B cell (primary cell): Measurements from ENCODE around the gene NSUN7. TPM values are rescaled to one million over a fixed set of nuclear protein-coding genes. Genes with fewer than 3 reads are reported as not detected.

ENCODE experiments used
- ATAC-seq: fragments of 200-7000 bp; cut with Tn5 transposase; one replicate; pipeline ENCODE4 v1.10.0; 2021; ENCODE audit warnings: low read depth, mild to moderate bottlenecking, moderate number of reproducible peaks, moderate library complexity
- CTCF ChIA-PET: fragments of 350-600 bp; sonication (Branson Sonifier 250); formaldehyde crosslinking; loops from one replicate; lab custom pipeline; 2021; ENCODE audit warnings: antibody characterized with exemption, inconsistent platforms; lab: Charles Lee
- POLR2A ChIA-PET: fragments of 350-600 bp; sonication (Branson Sonifier 250); formaldehyde crosslinking; loops from one replicate; lab custom pipeline; 2021; ENCODE audit warnings: antibody characterized with exemption; lab: Charles Lee
- DNase-seq: peaks from one replicate; pipeline ENCODE4 v3.0.0; 2013
- H2AFZ ChIP-seq: 2 replicates; pipeline ENCODE4 v1.6.1; 2012; ENCODE audit warnings: mild to moderate bottlenecking, low read depth, low read length; ENCODE audit not compliant: insufficient read depth, poor library complexity, severe bottlenecking
- H3K27ac ChIP-seq, 2 donors: 1 replicate in 1 of 2; 2 replicates in 1 of 2; pipeline ENCODE4 v1.5.1; 2012 to 2013; ENCODE audit warnings: low read length in 2 of 2, mild to moderate bottlenecking in 2 of 2, moderate library complexity in 1 of 2
- H3K27me3 ChIP-seq, 4 experiments: fragments of 200-600 bp in 1 of 4; sonication (generic) in 1 of 4; replicated peaks in 1 of 4; 1 replicate in 2 of 4; 2 replicates in 2 of 4; pipeline versions ENCODE4 v1.6.1 to v1.7.0; 2013 to 2016; ENCODE audit warnings: low read length in 3 of 4, mild to moderate bottlenecking in 2 of 4, mixed read lengths in 1 of 4, moderate library complexity in 1 of 4; ENCODE audit not compliant: insufficient read depth in 4 of 4, control insufficient read depth in 3 of 4; ENCODE audit errors: control extremely low read depth in 1 of 4
- H3K36me3 ChIP-seq, 2 experiments: replicated peaks in 1 of 2; 1 replicate in 1 of 2; 2 replicates in 1 of 2; pipeline versions ENCODE4 v1.6.1 to v1.7.1; 2013; ENCODE audit warnings: low read length in 1 of 2; ENCODE audit not compliant: insufficient read depth in 2 of 2, control insufficient read depth in 1 of 2; ENCODE audit errors: control extremely low read depth in 1 of 2, extremely low read depth in 1 of 2
- H3K4me1 ChIP-seq, 2 donors: fragments of 200-600 bp in 1 of 2; sonication (generic) in 1 of 2; 1 replicate in 1 of 2; 2 replicates in 1 of 2; pipeline versions ENCODE4 v1.5.1 to v1.6.1; 2013 to 2017; ENCODE audit warnings: low read length in 2 of 2; ENCODE audit not compliant: control insufficient read depth in 2 of 2, insufficient read depth in 2 of 2
- H3K4me2 ChIP-seq: replicated peaks from 2 replicates; pipeline ENCODE3; 2012; ENCODE audit warnings: mild to moderate bottlenecking, low read depth, low read length; ENCODE audit not compliant: poor library complexity, severe bottlenecking
- H3K4me3 ChIP-seq, 5 experiments: fragments of 200-600 bp in 1 of 5; sonication (generic) in 1 of 5; 1 replicate in 3 of 5; 2 replicates in 2 of 5; pipeline versions ENCODE4 v1.5.1 to v1.7.0; 2011 to 2016; ENCODE audit warnings: low read length in 4 of 5, mild to moderate bottlenecking in 4 of 5, low read depth in 2 of 5, control low read depth in 1 of 5, moderate library complexity in 1 of 5; ENCODE audit not compliant: insufficient read depth in 1 of 5; ENCODE audit errors: control extremely low read depth in 1 of 5, extremely low read depth in 1 of 5
- H3K79me2 ChIP-seq: fragments of 200-600 bp; sonication (generic); one replicate; pipeline ENCODE4 v1.6.0; 2016; ENCODE audit warnings: low read length; ENCODE audit not compliant: control insufficient read depth, insufficient read depth
- H3K9ac ChIP-seq: fragments of 200-600 bp; sonication (generic); 2 replicates; pipeline ENCODE4 v1.6.1; 2017; ENCODE audit warnings: mild to moderate bottlenecking, low read length, moderate library complexity
- H3K9me3 ChIP-seq, 3 donors: one replicate each; pipeline versions ENCODE4 v1.6.1 to v1.7.1; 2013; ENCODE audit warnings: low read length in 2 of 3; ENCODE audit not compliant: control insufficient read depth in 2 of 3, insufficient read depth in 1 of 3; ENCODE audit errors: control extremely low read depth in 1 of 3
- H4K20me1 ChIP-seq: 2 replicates; pipeline ENCODE4 v1.6.0; 2012; ENCODE audit warnings: mild to moderate bottlenecking, low read length; ENCODE audit not compliant: insufficient read depth, control insufficient read depth, poor library complexity, severe bottlenecking
- H3K27ac Mint-ChIP-seq: one replicate; pipeline ENCODE4 v1.8.0; 2021; ENCODE audit warnings: mixed read lengths
- H3K27me3 Mint-ChIP-seq: one replicate; pipeline ENCODE4 v1.8.0; 2021; ENCODE audit warnings: mixed read lengths
- H3K4me1 Mint-ChIP-seq: one replicate; pipeline ENCODE4 v1.8.0; 2021; ENCODE audit warnings: mixed read lengths
- H3K4me3 Mint-ChIP-seq: one replicate; pipeline ENCODE4 v1.8.0; 2021; ENCODE audit warnings: mixed read lengths
- H3K9me3 Mint-ChIP-seq: one replicate; pipeline ENCODE4 v1.8.0; 2022; ENCODE audit warnings: mixed read lengths; ENCODE audit not compliant: insufficient read depth
- CTCF ChIP-seq: fragments of 200-600 bp; IDR thresholded peaks from one replicate; pipeline ENCODE4 v1.8.0; 2022; ENCODE audit warnings: antibody characterized with exemption, mild to moderate bottlenecking
- EZH2 ChIP-seq: IDR thresholded peaks from 2 replicates; pipeline ENCODE4 v1.6.1; 2012; ENCODE audit warnings: borderline replicate concordance, low read depth, mild to moderate bottlenecking, moderate library complexity, low read length; ENCODE audit not compliant: insufficient read depth, poor library complexity, severe bottlenecking
- WGBS: methylation state at CpG from one replicate; pipeline ENCODE4 v1.1.5; 2013; ENCODE audit warnings: missing lambda C conversion rate; ENCODE audit not compliant: insufficient coverage; 5-methylcytosine and 5-hydroxymethylcytosine counted together
- intact Hi-C: fragments of 100-400 bp; cut with micrococcal nuclease; formaldehyde crosslinking; loops from one replicate; pipeline ENCODE4 v1.10.0; 2022
- polyA plus RNA-seq: library from polyadenylated mRNA; depleted of rRNA; stranded (reverse); fragments of >200 nt; gene quantifications from 2 replicates; pipeline ENCODE4 v1.2.3, GENCODE V29; 2012
- total RNA-seq, 2 donors: library from RNA; stranded (reverse); fragments of 120-200 nt in 1 of 2; gene quantifications; 1 replicate in 1 of 2; 2 replicates in 1 of 2; pipeline versions ENCODE4 v1.2.3 to v1.2.4, GENCODE V29; 2013 to 2022

NSUN7 gene
- total and polyA plus RNA-seq, 2 donors (not counting 1 experiment from before 2014, with no cell fraction given) = 0.75 to 29.8 TPM

DNA sequence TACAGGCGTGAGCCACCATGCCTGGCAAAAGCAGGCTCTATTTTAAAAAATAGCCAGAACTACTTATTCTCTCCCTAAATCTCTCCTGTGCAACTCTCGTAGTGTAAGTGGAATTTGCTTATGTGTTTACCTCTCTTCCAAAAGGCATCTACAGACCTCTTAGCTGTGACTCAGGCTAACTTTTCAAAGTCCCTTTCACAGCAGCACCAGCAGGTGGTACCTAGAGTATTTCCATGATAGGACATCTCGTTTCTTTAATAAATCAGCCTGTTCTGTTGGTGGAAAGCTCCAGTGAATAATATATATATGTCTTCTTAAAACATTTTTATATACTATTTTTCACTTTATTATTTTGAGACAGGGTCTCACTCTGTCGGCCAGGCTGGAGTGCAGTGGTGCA lies 89.0 kb downstream of the NSUN7 start:
- Histone ChIP-seq H3K27ac (no peak overlapping the region), H3K79me2 (no peaks in the 10 kb centered on the region), H3K9me3 (no peaks in the 10 kb centered on the region), H3K36me3 (no peaks in the 10 kb centered on the region), H2AFZ (no peak overlapping the region), H3K4me1 (peaks cover 33 to 46% of the 10 kb centered on the region in 2 donors), H3K9ac (no peak overlapping the region), H3K27me3 (no peaks in the 10 kb centered on the region), H3K4me2 (no peak overlapping the region), H3K4me3 (no peak overlapping the region), H4K20me1 (no peaks in the 10 kb centered on the region)
- Mint-ChIP-seq H3K4me1 (peaks cover 46% of the 10 kb centered on the region), H3K27me3 (no peaks in the 10 kb centered on the region), H3K9me3 (no peaks in the 10 kb centered on the region), H3K27ac (no peak overlapping the region), H3K4me3 (no peak overlapping the region)
- DNase-seq (no peak), ATAC-seq (no peak)
- TF ChIP-seq EZH2 (no peak), CTCF (no peak)
- ChIA-PET POLR2A (interaction anchor here (1.3 kb wide), 1 partner anchor 19 kb away, joined by 9 read pairs; no protein-coding TSS in a partner anchor), CTCF (interaction anchor here (0.7 to 8.2 kb wide), 4 partner anchors 9 to 102 kb away, joined by 4 to 102 read pairs (median 32); no protein-coding TSS in a partner anchor)
- 100% methylated on average over 2 of the region's 4 CpGs for WGBS
- intact Hi-C loops = no loop called here

DNA sequence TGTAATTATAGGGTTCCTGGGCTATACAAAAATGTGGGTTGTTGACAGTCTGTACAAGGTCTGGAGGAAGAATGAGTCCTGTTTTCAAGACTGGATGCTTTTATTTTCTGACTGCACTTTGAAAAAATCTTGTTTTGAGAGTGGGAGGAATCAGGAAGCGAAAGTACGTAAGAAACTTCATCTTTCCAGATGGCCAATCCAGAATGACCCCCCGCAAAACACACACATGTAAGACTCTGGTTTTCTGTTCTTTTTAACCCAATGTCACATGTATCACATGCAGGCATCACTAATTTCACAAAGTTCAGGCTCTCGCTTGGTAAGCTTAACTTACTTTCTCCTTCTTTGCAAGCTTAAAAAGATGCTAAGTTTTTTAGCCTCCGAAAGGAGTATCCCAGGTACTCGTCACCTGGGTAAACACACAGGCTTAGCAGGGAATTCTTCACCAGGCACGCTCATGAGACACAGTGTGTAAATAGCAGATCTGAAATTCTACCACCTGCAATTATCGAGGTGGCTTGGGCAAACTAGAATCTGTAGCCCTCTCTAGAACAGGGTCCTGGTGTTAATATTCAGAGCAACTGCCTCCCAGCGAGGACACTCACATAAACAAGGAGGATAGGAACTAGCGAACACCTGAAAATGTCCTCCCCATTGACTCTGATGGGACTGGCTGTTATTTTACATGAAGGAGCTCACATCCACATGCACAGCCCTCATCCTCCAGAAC lies 90.7 kb downstream of the NSUN7 start:
- no peaks in the 10 kb centered on the region for H3K36me3 ChIP-seq
- peak overlapping the region; percentile 88 for H3K27ac Mint-ChIP-seq
- DNase-seq (peak; percentile 74), ATAC-seq (peak; percentile 71)
- peaks cover 33 to 47% of the 10 kb centered on the region in 2 donors for H3K4me1 ChIP-seq
- H3K4me1 Mint-ChIP-seq = peaks cover 44% of the 10 kb centered on the region
- intact Hi-C loops = loop anchor here (1.0 to 10.0 kb wide), 4 partner anchors 17 to 783 kb away; partner anchors contain the start of gene N4BP2
- no peaks in the 10 kb centered on the region for H4K20me1 ChIP-seq
- peak overlapping the region; percentile 41 for H2AFZ ChIP-seq
- peak overlapping the region in 1 of 5 experiments; percentile 37 for H3K4me3 ChIP-seq
- no peaks in the 10 kb centered on the region for H3K9me3 ChIP-seq
- 25% methylated on average over 6 of the region's 10 CpGs for WGBS
- H3K27ac ChIP-seq = peak overlapping the region; percentile 53 to 56
- peak overlapping the region; percentile 33 for H3K9ac ChIP-seq
- POLR2A ChIA-PET = interaction anchor here (1.2 kb wide), 1 partner anchor 91 kb away, joined by 3 read pairs; the partner anchor contains the start of gene NSUN7
- TF ChIP-seq EZH2 (no peak), CTCF (no peak)
- H3K9me3 Mint-ChIP-seq = no peaks in the 10 kb centered on the region
- H3K27me3 ChIP-seq = no peaks in the 10 kb centered on the region
- H3K4me3 Mint-ChIP-seq = peak overlapping the region; percentile 77
- H3K79me2 ChIP-seq = no peaks in the 10 kb centered on the region
- no peaks in the 10 kb centered on the region for H3K27me3 Mint-ChIP-seq
- CTCF ChIA-PET = interaction anchor here (0.5 to 8.2 kb wide), 25 partner anchors 9 to 691 kb away, joined by 3 to 102 read pairs (median 4); partner anchors contain the start of gene NSUN7
- H3K4me2 ChIP-seq = peak overlapping the region; percentile 62
